NCI-H2107 treated with DMSO at 0.1 percent for 48 hours (cell line): Measurements from ENCODE around the gene ENKD1.
"Not testable (repeated sequence)": the region's sequence is repeated elsewhere in the genome, so short reads cannot be mapped to it uniquely, and the experiment has no call there.

Experiments
- DNase-seq: peaks from one replicate; lab custom pipeline; 2025; ENCODE audit not compliant: unreplicated experiment; lab: John Stamatoyannopoulos, UW

The ENKD1 gene

GRCh38 chr16:67666559-67667452 is at the start of gene ENKD1, which contains the start of gene C16orf86:
TSS of gene ENKD1 (minus strand) at chr16:67666750. CDS start at chr16:67666442, 308 bp downstream.
TSS of gene C16orf86 (plus strand) at chr16:67666814. CDS start at chr16:67666971, 157 bp downstream.
- DNase-seq = peak; percentile 40

- DNase-seq = no peak
Observed at GRCh38 chr16:67716097-67716496, 49.5 kb upstream of the ENKD1 start.

GRCh38 chr16:67714522-67714921 is 48.0 kb upstream of the ENKD1 start:
- no peak for DNase-seq

- no peak for DNase-seq
Observed at GRCh38 chr16:67713647-67714273, 47.2 kb upstream of the ENKD1 start.

GRCh38 chr16:67710607-67711006 is 44.1 kb upstream of the ENKD1 start:
- DNase-seq = no peak

- DNase-seq = no peak
Observed at GRCh38 chr16:67709050-67709449, 42.5 kb upstream of the ENKD1 start.

- no peak for DNase-seq
Observed at GRCh38 chr16:67708368-67708771, 41.8 kb upstream of the ENKD1 start.

- DNase-seq = no peak
Observed at GRCh38 chr16:67707790-67708189, 41.2 kb upstream of the ENKD1 start.

- no peak for DNase-seq
Observed at GRCh38 chr16:67707210-67707609, 40.7 kb upstream of the ENKD1 start.

GRCh38 chr16:67704110-67704509 is 37.6 kb upstream of the ENKD1 start:
- DNase-seq = no peak

GRCh38 chr16:67703626-67704025 is 37.1 kb upstream of the ENKD1 start:
- no peak for DNase-seq

GRCh38 chr16:67702130-67702529 is 35.6 kb upstream of the ENKD1 start:
- no peak for DNase-seq

- no peak for DNase-seq
Observed at GRCh38 chr16:67701420-67701819, 34.9 kb upstream of the ENKD1 start.

GRCh38 chr16:67699265-67699664 is 32.7 kb upstream of the ENKD1 start:
- DNase-seq = no peak

- no peak for DNase-seq
Observed at GRCh38 chr16:67697422-67698185, 31.1 kb upstream of the ENKD1 start.

- DNase-seq = no peak
Observed at GRCh38 chr16:67694611-67695010, 28.1 kb upstream of the ENKD1 start.

GRCh38 chr16:67693517-67694285 is 27.2 kb upstream of the ENKD1 start:
- DNase-seq = not testable (repeated sequence)

- DNase-seq = no peak
Observed at GRCh38 chr16:67685388-67686112, 19.0 kb upstream of the ENKD1 start.

GRCh38 chr16:67683767-67684166 is 17.2 kb upstream of the ENKD1 start:
- no peak for DNase-seq
